Measurements from ENCODE around the gene FOXK1. TPM values are rescaled to one million over a fixed set of nuclear protein-coding genes. Genes with fewer than 3 reads are reported as not detected.

The FOXK1 gene
- total RNA-seq, 1 donor from 2014 or later: 17.6 TPM

GRCh38 chr7:4727914-4728705 is 46.0 kb downstream of the FOXK1 start:
- Histone ChIP-seq H3K27me3 (ENCODE audit: control insufficient read depth, insufficient read depth, low read length) (no peaks in the 10 kb centered on the region), H3K36me3 (ENCODE audit: control insufficient read depth, insufficient read depth, low read length) (peaks cover 10% of the 10 kb centered on the region), H3K4me3 (ENCODE audit: low read depth, low read length) (no peak overlapping the region)
- FAIRE-seq: no peak
- TF ChIP-seq CTCF (IDR thresholded peaks at IDR 0.05; ENCODE audit: insufficient read depth, low read length, severe bottlenecking): no peak
- DNase-seq (ENCODE audit: low read depth): no peak

GRCh38 chr7:4729266-4729665 is 47.2 kb downstream of the FOXK1 start:
- FAIRE-seq (no peak), DNase-seq (ENCODE audit: low read depth) (no peak)
- no peaks in the 10 kb centered on the region for H3K27me3 ChIP-seq (ENCODE audit: control insufficient read depth, insufficient read depth, low read length)
- peaks cover 9% of the 10 kb centered on the region for H3K36me3 ChIP-seq (ENCODE audit: control insufficient read depth, insufficient read depth, low read length)
- H3K4me3 ChIP-seq (ENCODE audit: low read depth, low read length): no peak overlapping the region
- TF ChIP-seq CTCF (IDR thresholded peaks at IDR 0.05; ENCODE audit: insufficient read depth, low read length, severe bottlenecking): no peak

- Histone ChIP-seq H3K27me3 (ENCODE audit: control insufficient read depth, insufficient read depth, low read length) (no peaks in the 10 kb centered on the region), H3K4me3 (ENCODE audit: low read depth, low read length) (no peak overlapping the region), H3K36me3 (ENCODE audit: control insufficient read depth, insufficient read depth, low read length) (peaks cover 9% of the 10 kb centered on the region)
- no peak for FAIRE-seq
- no peak for DNase-seq (ENCODE audit: low read depth)
- no peak for TF ChIP-seq CTCF (IDR thresholded peaks at IDR 0.05; ENCODE audit: insufficient read depth, low read length, severe bottlenecking)
These were observed 48.2 kb downstream of the FOXK1 start for GRCh38 chr7:4730276-4730675.

GRCh38 chr7:4730971-4731370 is 48.9 kb downstream of the FOXK1 start:
- no peak for TF ChIP-seq CTCF (IDR thresholded peaks at IDR 0.05; ENCODE audit: insufficient read depth, low read length, severe bottlenecking)
- FAIRE-seq (no peak), DNase-seq (ENCODE audit: low read depth) (no peak)
- no peak overlapping the region for H3K4me3 ChIP-seq (ENCODE audit: low read depth, low read length)
- no peaks in the 10 kb centered on the region for H3K27me3 ChIP-seq (ENCODE audit: control insufficient read depth, insufficient read depth, low read length)
- peaks cover 9% of the 10 kb centered on the region for H3K36me3 ChIP-seq (ENCODE audit: control insufficient read depth, insufficient read depth, low read length)

GRCh38 chr7:4731803-4732202 is 49.7 kb downstream of the FOXK1 start:
- Histone ChIP-seq H3K4me3 (ENCODE audit: low read depth, low read length) (no peak overlapping the region), H3K36me3 (ENCODE audit: control insufficient read depth, insufficient read depth, low read length) (peaks cover 9% of the 10 kb centered on the region), H3K27me3 (ENCODE audit: control insufficient read depth, insufficient read depth, low read length) (no peaks in the 10 kb centered on the region)
- TF ChIP-seq CTCF (IDR thresholded peaks at IDR 0.05; ENCODE audit: insufficient read depth, low read length, severe bottlenecking): no peak
- DNase-seq (ENCODE audit: low read depth) (no peak), FAIRE-seq (no peak)

Measured in bronchial epithelial cell (primary cell).